T47D (cell line): ENCODE results near the gene S1PR5.

Experiments
- DNase-seq, 2 experiments: peaks; one replicate each; pipeline versions ENCODE4 v3.0.0 to v3.0.0-alpha.2; 2011 to 2012; ENCODE audit warnings: low read depth in 1 of 2, low spot score in 1 of 2
- JUND ChIP-seq: IDR thresholded peaks from 2 replicates; pipeline ENCODE4 v1.6.1; 2012; ENCODE audit warnings: low read depth
- in situ Hi-C: cut with HindIII; loops from 2 replicates; pipeline ENCODE4 v1.10.0; 2016; ENCODE audit warnings: low sequenced_read_pairs, low pct_unique_long_range_greater_than_20kb

S1PR5 gene

GRCh38 chr19:10467104-10467706 lies 50.0 kb downstream of the S1PR5 start:
- in situ Hi-C loops: no loop called here
- no peak for TF ChIP-seq JUND
- no peak for DNase-seq

GRCh38 chr19:10464456-10464855 lies 52.8 kb downstream of the S1PR5 start:
- no peak for DNase-seq
- TF ChIP-seq JUND: no peak
- in situ Hi-C loops: no loop called here
